SJCRH30 (cell line): ENCODE data around the gene OLFM2. TPM values are rescaled to one million over a fixed set of nuclear protein-coding genes. Genes with fewer than 3 reads are reported as not detected.
"Not testable (repeated sequence)": the region's sequence is repeated elsewhere in the genome, so short reads cannot be mapped to it uniquely, and the experiment has no call there.

Experiments used
- DNase-seq, 2 experiments: peaks; one replicate each; pipeline ENCODE4 v3.0.0-alpha.2; 2015 to 2020
- H3K27ac ChIP-seq: fragments of 250-450 bp; sonication (Bioruptor Pico); 2 replicates; pipeline ENCODE4 v1.5.1; 2020; ENCODE audit warnings: mild to moderate bottlenecking, moderate library complexity
- H3K27me3 ChIP-seq: fragments of 250-450 bp; sonication (Bioruptor Pico); 2 replicates; pipeline ENCODE4 v1.5.1; 2020; ENCODE audit warnings: mild to moderate bottlenecking, moderate library complexity
- H3K36me3 ChIP-seq: fragments of 250-450 bp; sonication (Bioruptor Pico); 2 replicates; pipeline ENCODE4 v1.5.1; 2020; ENCODE audit warnings: mild to moderate bottlenecking, moderate library complexity
- H3K4me1 ChIP-seq: fragments of 250-450 bp; sonication (Bioruptor Pico); 2 replicates; pipeline ENCODE4 v1.5.1; 2020; ENCODE audit warnings: mild to moderate bottlenecking, moderate library complexity
- H3K4me3 ChIP-seq: fragments of 250-450 bp; sonication (Bioruptor Pico); 2 replicates; pipeline ENCODE4 v1.5.1; 2020; ENCODE audit warnings: mild to moderate bottlenecking, moderate library complexity
- H3K9me3 ChIP-seq: fragments of 250-450 bp; sonication (Bioruptor Pico); replicated peaks from 2 replicates; pipeline ENCODE4 v1.5.1; 2020; ENCODE audit warnings: mild to moderate bottlenecking, moderate library complexity
- total RNA-seq: library from RNA; depleted of rRNA; stranded (reverse); fragments of >200 nt; shearing (Covaris generic); gene quantifications from 2 replicates; pipeline ENCODE4 v1.2.3, GENCODE V29; 2014

Gene OLFM2
- total RNA-seq, 1 experiment from 2014 or later = 0.20 TPM

- Histone ChIP-seq H3K36me3 (peaks cover 12% of the 10 kb centered on the region; the same call in 1 of the 2 replicates), H3K27me3 (no peaks in the 10 kb centered on the region), H3K4me3 (no peak overlapping the region), H3K4me1 (no peaks in the 10 kb centered on the region), H3K9me3 (no peaks in the 10 kb centered on the region), H3K27ac (no peak overlapping the region)
- peak in 1 of 2 experiments; percentile 12 for DNase-seq
These were observed 88.3 kb downstream of the OLFM2 start for GRCh38 chr19:9848060-9848459.

GRCh38 chr19:9847087-9847671, 89.1 kb downstream of the OLFM2 start:
- Histone ChIP-seq H3K4me3 (no peak overlapping the region), H3K27ac (no peak overlapping the region), H3K27me3 (no peaks in the 10 kb centered on the region), H3K9me3 (no peaks in the 10 kb centered on the region), H3K4me1 (no peaks in the 10 kb centered on the region), H3K36me3 (peaks cover 20% of the 10 kb centered on the region)
- no peak for DNase-seq

- not testable (repeated sequence) for DNase-seq, H3K27ac ChIP-seq, H3K4me1 ChIP-seq, H3K9me3 ChIP-seq, H3K4me3 ChIP-seq, H3K27me3 ChIP-seq
- H3K36me3 ChIP-seq = peaks cover 42% of the 10 kb centered on the region
These were observed 92.6 kb downstream of the OLFM2 start for GRCh38 chr19:9843626-9844273.

- Histone ChIP-seq H3K27ac (no peak overlapping the region), H3K9me3 (no peaks in the 10 kb centered on the region), H3K36me3 (peaks cover 39% of the 10 kb centered on the region), H3K27me3 (no peaks in the 10 kb centered on the region), H3K4me1 (no peaks in the 10 kb centered on the region), H3K4me3 (no peak overlapping the region)
- DNase-seq = no peak
These were observed 93.3 kb downstream of the OLFM2 start for GRCh38 chr19:9842834-9843625.

- no peak for DNase-seq
- no peaks in the 10 kb centered on the region for H3K4me1 ChIP-seq
- H3K27ac ChIP-seq = no peak overlapping the region
- peaks cover 38% of the 10 kb centered on the region for H3K36me3 ChIP-seq
- no peaks in the 10 kb centered on the region for H3K9me3 ChIP-seq
- no peak overlapping the region for H3K4me3 ChIP-seq
- no peaks in the 10 kb centered on the region for H3K27me3 ChIP-seq
These were observed 96.9 kb downstream of the OLFM2 start for GRCh38 chr19:9839415-9839814.

- H3K9me3 ChIP-seq = no peaks in the 10 kb centered on the region
- DNase-seq = no peak
- H3K27ac ChIP-seq = no peak overlapping the region
- no peaks in the 10 kb centered on the region for H3K4me1 ChIP-seq
- no peak overlapping the region for H3K4me3 ChIP-seq
- peaks cover 33% of the 10 kb centered on the region for H3K36me3 ChIP-seq
- no peaks in the 10 kb centered on the region for H3K27me3 ChIP-seq
These were observed 98.0 kb downstream of the OLFM2 start for GRCh38 chr19:9838324-9838723.

GRCh38 chr19:9836021-9836420, 100.3 kb downstream of the OLFM2 start:
- Histone ChIP-seq H3K27ac (no peak overlapping the region), H3K4me3 (peak overlapping the region; percentile 90)
- DNase-seq = no peak

GRCh38 chr19:9835507-9835949, 100.8 kb downstream of the OLFM2 start:
- H3K9me3 ChIP-seq = no peaks in the 10 kb centered on the region
- peak overlapping the region; percentile 37; the same call in 1 of the 2 replicates for H3K27ac ChIP-seq
- H3K4me1 ChIP-seq = no peaks in the 10 kb centered on the region
- peaks cover 6% of the 10 kb centered on the region for H3K36me3 ChIP-seq
- DNase-seq = no peak
- peak overlapping the region; percentile 90 for H3K4me3 ChIP-seq
- no peaks in the 10 kb centered on the region for H3K27me3 ChIP-seq

More at GRCh38 chr19:9836021-9836420, 100.3 kb downstream of the OLFM2 start:
- Histone ChIP-seq H3K9me3 (no peaks in the 10 kb centered on the region), H3K27me3 (no peaks in the 10 kb centered on the region), H3K4me1 (no peaks in the 10 kb centered on the region), H3K36me3 (peaks cover 10% of the 10 kb centered on the region)

- H3K36me3 ChIP-seq = peaks cover 7% of the 10 kb centered on the region
- H3K27ac ChIP-seq = peak within 1 kb of the TSS; percentile 37; the same call in 1 of the 2 replicates
- H3K4me3 ChIP-seq = peak within 1 kb of the TSS; percentile 90
These were observed 101.4 kb downstream of the OLFM2 start, which contains the start of gene PIN1 for GRCh38 chr19:9834726-9835506. Gene PIN1, plus strand, starts transcription at chr19:9835318. Its CDS starts 27 bp downstream, at chr19:9835345.

GRCh38 chr19:9834307-9834725, 102.0 kb downstream of the OLFM2 start:
- H3K27ac ChIP-seq = no peak overlapping the region
- DNase-seq = no peak
- no peaks in the 10 kb centered on the region for H3K27me3 ChIP-seq
- H3K9me3 ChIP-seq = no peaks in the 10 kb centered on the region
- H3K4me3 ChIP-seq = peak overlapping the region; percentile 90
- H3K36me3 ChIP-seq = peaks cover 4% of the 10 kb centered on the region; the same call in 1 of the 2 replicates
- H3K4me1 ChIP-seq = no peaks in the 10 kb centered on the region

More at GRCh38 chr19:9834726-9835506, 101.4 kb downstream of the OLFM2 start, which contains the start of gene PIN1:
- Histone ChIP-seq H3K9me3 (no peaks in the 10 kb centered on the region), H3K4me1 (no peaks in the 10 kb centered on the region), H3K27me3 (no peaks in the 10 kb centered on the region)
- peak; percentile 98 to 99 for DNase-seq

- H3K27me3 ChIP-seq = no peaks in the 10 kb centered on the region
- peaks cover 5% of the 10 kb centered on the region for H3K4me1 ChIP-seq
- H3K36me3 ChIP-seq = peaks cover 8% of the 10 kb centered on the region; the same call in 1 of the 2 replicates
- no peak for DNase-seq
- peak overlapping the region; percentile 96 for H3K4me3 ChIP-seq
- no peaks in the 10 kb centered on the region for H3K9me3 ChIP-seq
- no peak overlapping the region for H3K27ac ChIP-seq
These were observed 107.7 kb downstream of the OLFM2 start for GRCh38 chr19:9828551-9829063.

GRCh38 chr19:9827289-9828238, 108.8 kb downstream of the OLFM2 start, which contains the start of gene UBL5:
Gene UBL5, plus strand, starts transcription at chr19:9827918. Its CDS starts 420 bp downstream, at chr19:9828338.
- Histone ChIP-seq H3K27me3 (no peaks in the 10 kb centered on the region), H3K27ac (peak within 1 kb of the TSS; percentile 43), H3K9me3 (no peaks in the 10 kb centered on the region), H3K4me1 (peaks cover 5% of the 10 kb centered on the region), H3K4me3 (peak within 1 kb of the TSS; percentile 96), H3K36me3 (peaks cover 8% of the 10 kb centered on the region; the same call in 1 of the 2 replicates)
- DNase-seq = peak; percentile 85 to 89

GRCh38 chr19:9823816-9824215, 112.5 kb downstream of the OLFM2 start:
- no peaks in the 10 kb centered on the region for H3K27me3 ChIP-seq
- no peaks in the 10 kb centered on the region for H3K9me3 ChIP-seq
- H3K27ac ChIP-seq = no peak overlapping the region
- DNase-seq = no peak
- peaks cover 4% of the 10 kb centered on the region for H3K4me1 ChIP-seq
- peaks cover 4% of the 10 kb centered on the region; the same call in 1 of the 2 replicates for H3K36me3 ChIP-seq
- H3K4me3 ChIP-seq = no peak overlapping the region
